Sigmoid colon (tissue), 7 donors: Measurements from ENCODE around the gene EXOC1. TPM values are rescaled to one million over a fixed set of nuclear protein-coding genes. Genes with fewer than 3 reads are reported as not detected.

Source experiments
- DNase-seq: peaks from one replicate; pipeline ENCODE4 v3.0.0-alpha.2; 2019
- H3K27ac ChIP-seq, 4 donors: fragments of 200-600 bp; sonication (generic); one replicate each; pipeline ENCODE4 v1.5.1; 2016 to 2019; ENCODE audit warnings: mild to moderate bottlenecking in 1 of 4
- H3K27me3 ChIP-seq, 3 donors: fragments of 200-600 bp; sonication (generic); one replicate each; pipeline ENCODE4 v1.5.1; 2019; ENCODE audit warnings: mild to moderate bottlenecking in 1 of 3
- H3K36me3 ChIP-seq, 4 donors: fragments of 200-600 bp; sonication (generic); one replicate each; pipeline ENCODE4 v1.5.1; 2016 to 2019
- H3K4me1 ChIP-seq, 4 donors: fragments of 200-600 bp; sonication (generic); one replicate each; pipeline ENCODE4 v1.5.1; 2017 to 2019
- H3K4me3 ChIP-seq, 4 donors: fragments of 200-600 bp; sonication (generic); one replicate each; pipeline ENCODE4 v1.5.1; 2017 to 2019; ENCODE audit warnings: mild to moderate bottlenecking in 2 of 4, moderate library complexity in 1 of 4
- H3K9me3 ChIP-seq, 4 donors: fragments of 200-600 bp in 3 of 4; sonication (generic) in 3 of 4; one replicate each; pipeline versions ENCODE4 v1.5.1 to v1.6.1; 2013 to 2019
- EP300 ChIP-seq, 4 donors: sonication (generic); formaldehyde crosslinking; IDR thresholded peaks; one replicate each; pipeline ENCODE4 v1.6.1; 2017; ENCODE audit warnings: antibody characterized with exemption in 4 of 4
- POLR2A ChIP-seq, 2 donors: fragments of 450-650 bp; IDR thresholded peaks; one replicate each; pipeline ENCODE4 v1.6.1; 2016; ENCODE audit warnings: antibody characterized with exemption in 2 of 2, mild to moderate bottlenecking in 2 of 2, moderate library complexity in 2 of 2
- POLR2AphosphoS5 ChIP-seq, 4 donors: sonication (generic); formaldehyde crosslinking; IDR thresholded peaks; one replicate each; pipeline ENCODE4 v1.6.1; 2017; ENCODE audit warnings: antibody characterized with exemption in 4 of 4
- WGBS, 2 donors: extraction: QIAGEN DNeasy Blood & Tissue Kit; methylation state at CpG; one replicate each; pipeline ENCODE4 v1.1.7; 2013; 5-methylcytosine and 5-hydroxymethylcytosine counted together
- intact Hi-C: fragments of 100-400 bp; cut with DNase I; formaldehyde crosslinking; loops from one replicate; pipeline ENCODE4 v1.15.1; 2023
- polyA plus RNA-seq, 3 donors: library from polyadenylated mRNA; stranded (reverse); fragments of 200-250 nt; gene quantifications; one replicate each; pipeline ENCODE4 v1.2.3, GENCODE V29; 2013
- small RNA-seq, 3 donors: library from RNA; depleted of rRNA; stranded (forward); fragments of <200 nt; gene quantifications; one replicate each; pipeline ENCODE3, GENCODE V24; 2016
- total RNA-seq, 4 donors: library from RNA; depleted of rRNA; stranded (reverse); fragments of >200 nt; gene quantifications; one replicate each; pipeline ENCODE4 v1.1.0, GENCODE V29; 2016
- TF ChIP-seq, protein P1 (sequence below), 4 experiments: fragments of 450-650 bp in 3 of 4; fragments of 200-600 bp in 1 of 4; IDR thresholded peaks; one replicate each; pipeline ENCODE4 v1.5.1; 2016 to 2019; ENCODE audit warnings: antibody characterized with exemption in 4 of 4, mild to moderate bottlenecking in 3 of 4, moderate library complexity in 2 of 4
- donor health status: healthy with polysubstance abuse.
- donor health status: Bipolar disorder and iron deficiency.
- donor health status: healthy.

Gene EXOC1
- total and polyA plus RNA-seq, 7 donors = 14.5 to 49.0 (median 18.3) TPM

DNA sequence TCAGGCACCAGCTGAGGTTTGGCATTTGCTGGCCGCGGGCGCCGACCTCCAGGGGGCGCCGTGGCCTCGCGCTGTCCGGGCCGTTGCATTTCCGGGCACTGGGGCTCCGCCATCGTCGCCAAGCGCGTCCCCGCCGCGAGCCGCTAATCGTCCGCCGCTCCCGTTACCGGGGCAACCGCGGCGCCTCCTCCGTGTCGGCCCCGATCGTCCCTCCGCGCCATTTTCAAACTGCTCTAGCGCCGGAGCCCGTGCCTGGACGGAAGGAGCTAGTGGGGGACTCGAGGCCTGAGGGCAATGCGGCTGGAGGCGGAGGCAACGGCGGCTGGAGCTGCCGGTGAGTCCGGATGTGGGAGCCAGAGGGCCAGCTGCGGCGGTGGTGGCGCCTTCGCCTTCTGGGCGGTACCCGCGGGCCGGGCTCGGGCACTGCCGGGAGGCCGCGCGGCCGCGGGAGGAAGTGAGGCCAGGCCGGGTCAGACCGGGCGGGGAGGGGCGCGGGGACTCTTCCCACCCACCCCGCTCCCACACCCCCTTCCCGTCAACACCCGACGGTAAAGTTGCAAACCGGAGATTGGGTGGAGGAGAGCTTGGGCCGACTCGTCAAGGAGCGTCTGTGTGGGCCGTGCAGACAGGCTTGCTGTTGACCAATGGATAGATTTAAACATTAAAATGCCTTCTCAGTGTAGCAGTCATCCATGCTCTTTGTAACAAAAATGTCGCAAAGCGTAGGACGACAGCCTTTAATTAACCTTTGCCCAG lies 95.5 kb downstream of the EXOC1 start, which contains the start of gene CEP135:
TSS of gene CEP135 (plus strand) at position 220 of the 756 bp plus-strand sequence. CDS start 3,186 bp downstream, outside the sequence.
- 0% methylated on average over 77 of the region's 77 CpGs for WGBS, 2 donors
- Histone ChIP-seq H3K9me3 (no peaks in the 10 kb centered on the region), H3K4me1 (peaks cover 0 to 31% (median 21%) of the 10 kb centered on the region in 4 donors), H3K4me3 (peak within 1 kb of the TSS; percentile 79 to 88 (median 84)), H3K36me3 (peaks cover 0 to under 1% (median 0%) of the 10 kb centered on the region in 4 donors), H3K27me3 (no peaks in the 10 kb centered on the region), H3K27ac (peak within 1 kb of the TSS; percentile 84 to 95 (median 88))
- DNase-seq = peak; percentile 96
- intact Hi-C loops = loop anchor here (2.0 to 10.0 kb wide), 4 partner anchors 94 to 958 kb away; partner anchors contain the start of genes CLOCK, EXOC1 and REST
- TF ChIP-seq POLR2AphosphoS5 (IDR thresholded peaks at IDR 0.05) (peak; percentile 9 to 62 (median 34)), EP300 (IDR thresholded peaks at IDR 0.05) (no peak), POLR2A (IDR thresholded peaks at IDR 0.05) (no peak)
- TF ChIP-seq, protein P1, sequence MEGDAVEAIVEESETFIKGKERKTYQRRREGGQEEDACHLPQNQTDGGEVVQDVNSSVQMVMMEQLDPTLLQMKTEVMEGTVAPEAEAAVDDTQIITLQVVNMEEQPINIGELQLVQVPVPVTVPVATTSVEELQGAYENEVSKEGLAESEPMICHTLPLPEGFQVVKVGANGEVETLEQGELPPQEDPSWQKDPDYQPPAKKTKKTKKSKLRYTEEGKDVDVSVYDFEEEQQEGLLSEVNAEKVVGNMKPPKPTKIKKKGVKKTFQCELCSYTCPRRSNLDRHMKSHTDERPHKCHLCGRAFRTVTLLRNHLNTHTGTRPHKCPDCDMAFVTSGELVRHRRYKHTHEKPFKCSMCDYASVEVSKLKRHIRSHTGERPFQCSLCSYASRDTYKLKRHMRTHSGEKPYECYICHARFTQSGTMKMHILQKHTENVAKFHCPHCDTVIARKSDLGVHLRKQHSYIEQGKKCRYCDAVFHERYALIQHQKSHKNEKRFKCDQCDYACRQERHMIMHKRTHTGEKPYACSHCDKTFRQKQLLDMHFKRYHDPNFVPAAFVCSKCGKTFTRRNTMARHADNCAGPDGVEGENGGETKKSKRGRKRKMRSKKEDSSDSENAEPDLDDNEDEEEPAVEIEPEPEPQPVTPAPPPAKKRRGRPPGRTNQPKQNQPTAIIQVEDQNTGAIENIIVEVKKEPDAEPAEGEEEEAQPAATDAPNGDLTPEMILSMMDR (IDR thresholded peaks at IDR 0.05) = peak; percentile 73 to 94 (median 88)

DNA sequence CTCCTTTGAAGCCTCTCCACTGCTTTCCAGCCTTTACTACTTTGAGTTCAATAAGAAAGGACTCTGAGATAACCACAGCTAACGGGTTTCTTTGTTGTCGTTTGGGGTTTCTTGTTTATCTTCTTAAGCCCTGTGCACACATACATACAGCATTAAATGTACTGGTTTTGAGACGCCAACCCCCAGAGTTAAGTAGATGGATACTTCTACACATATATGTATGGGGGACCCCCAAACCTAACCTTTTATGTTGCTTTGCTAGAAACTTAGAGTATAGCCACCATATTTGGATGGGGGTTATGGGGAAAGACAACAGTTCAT lies 96.0 kb downstream of the EXOC1 start:
- DNase-seq = no peak
- H3K27ac ChIP-seq = peak overlapping the region; percentile 84 to 95 (median 88)
- TF ChIP-seq POLR2AphosphoS5 (IDR thresholded peaks at IDR 0.05) (no peak), EP300 (IDR thresholded peaks at IDR 0.05) (no peak), POLR2A (IDR thresholded peaks at IDR 0.05) (no peak)
- TF ChIP-seq, protein P1 (IDR thresholded peaks at IDR 0.05) = no peak
- 0 to 1% methylated on average over 3 of the region's 3 CpGs for WGBS, 2 donors
- H3K27me3 ChIP-seq = no peaks in the 10 kb centered on the region
- H3K4me3 ChIP-seq = peak overlapping the region; percentile 79 to 88 (median 84)
- peaks cover 0 to 5% (median 2%) of the 10 kb centered on the region in 4 donors for H3K36me3 ChIP-seq
- peaks cover 0 to 31% (median 21%) of the 10 kb centered on the region in 4 donors for H3K4me1 ChIP-seq
- no peaks in the 10 kb centered on the region for H3K9me3 ChIP-seq
- intact Hi-C loops = loop anchor here (2.0 to 10.0 kb wide), 4 partner anchors 95 to 958 kb away; partner anchors contain the start of genes CLOCK, EXOC1 and REST

DNA sequence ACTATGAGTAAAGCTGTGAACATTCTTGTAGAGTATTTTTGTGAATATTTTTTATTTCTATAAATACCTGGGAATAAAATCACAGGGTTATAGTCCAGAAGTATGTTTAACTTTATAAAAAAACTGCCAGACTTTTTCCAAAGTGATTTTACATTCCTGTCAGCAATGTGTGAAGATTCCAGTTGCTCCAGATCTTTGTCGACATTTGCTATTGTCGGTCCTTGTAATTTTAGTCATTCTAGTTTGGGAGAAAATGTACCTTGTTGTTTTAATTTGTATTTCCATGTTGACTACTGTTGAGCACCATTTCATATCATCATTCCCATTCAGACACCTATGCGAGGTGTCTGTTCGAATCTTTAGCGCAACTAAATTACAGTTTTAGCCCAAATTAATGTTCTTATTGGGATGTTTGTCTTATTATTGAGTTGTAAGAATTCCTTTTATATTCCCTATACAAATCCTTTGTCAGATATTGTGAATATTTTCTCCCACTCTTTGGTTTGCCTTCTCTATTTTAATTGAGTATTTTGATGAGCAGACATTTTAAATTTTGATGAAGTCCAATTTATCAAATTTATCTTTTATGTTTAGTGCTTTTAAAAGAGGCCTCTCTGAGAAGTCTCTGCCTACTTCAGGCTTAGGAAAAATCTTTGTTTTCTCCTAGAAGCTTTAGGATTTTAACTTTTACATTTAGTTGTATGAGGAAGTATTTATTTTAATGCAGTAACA lies 97.9 kb downstream of the EXOC1 start:
- TF ChIP-seq POLR2AphosphoS5 (IDR thresholded peaks at IDR 0.05) (no peak), POLR2A (IDR thresholded peaks at IDR 0.05) (no peak), EP300 (IDR thresholded peaks at IDR 0.05) (no peak)
- TF ChIP-seq, protein P1 (IDR thresholded peaks at IDR 0.05) = no peak
- H3K4me3 ChIP-seq = no peak overlapping the region
- DNase-seq = no peak
- H3K9me3 ChIP-seq = no peaks in the 10 kb centered on the region
- H3K36me3 ChIP-seq = peaks cover 0 to 13% (median 2%) of the 10 kb centered on the region in 4 donors
- peaks cover 0 to 31% (median 21%) of the 10 kb centered on the region in 4 donors for H3K4me1 ChIP-seq
- no peaks in the 10 kb centered on the region for H3K27me3 ChIP-seq
- intact Hi-C loops = no loop called here
- H3K27ac ChIP-seq = no peak overlapping the region
- 99% methylated on average over 5 of the region's 5 CpGs for WGBS, 2 donors

Small RNA genes within 50 kb of the gene (small RNA-seq; reads per million reads assigned to genes)
- gene RNU6-652P = 0 reads per million in 3 donors

Other genes with a start within 250 kb of the EXOC1 start
- gene NMU, start 217.3 kb upstream of the EXOC1 start, total RNA-seq = 1 to 10 TPM in 1 of 4 donors, not detected in 3; 2.5 TPM
- gene NMU, start 217.3 kb upstream of the EXOC1 start, polyA plus RNA-seq = 1 to 10 TPM in 1 of 3 donors, not detected in 2; 1.7 TPM
- gene EXOC1L, start 33.9 kb upstream of the EXOC1 start, total RNA-seq = not detected
- not detected for gene EXOC1L, start 33.9 kb upstream of the EXOC1 start, polyA plus RNA-seq
- gene CEP135, start 95.3 kb downstream of the EXOC1 start, total RNA-seq = 1 to 10 TPM; 4.3 to 8.6 (median 6.9) TPM
- 1 to 10 TPM in 2 of 3 donors, under 1 TPM in 1; 0.92 to 3.4 (median 1.8) TPM for gene CEP135, start 95.3 kb downstream of the EXOC1 start, polyA plus RNA-seq